Hippocampal formation (tissue), 2 donors: Measurements from ENCODE around the gene OR7G2.
"Not testable (repeated sequence)": the region's sequence is repeated elsewhere in the genome, so short reads cannot be mapped to it uniquely, and the experiment has no call there.

Source experiments
- DNase-seq, 2 donors: peaks; one replicate each; lab custom pipeline; 2025; lab: John Stamatoyannopoulos, UW

Gene OR7G2

DNA sequence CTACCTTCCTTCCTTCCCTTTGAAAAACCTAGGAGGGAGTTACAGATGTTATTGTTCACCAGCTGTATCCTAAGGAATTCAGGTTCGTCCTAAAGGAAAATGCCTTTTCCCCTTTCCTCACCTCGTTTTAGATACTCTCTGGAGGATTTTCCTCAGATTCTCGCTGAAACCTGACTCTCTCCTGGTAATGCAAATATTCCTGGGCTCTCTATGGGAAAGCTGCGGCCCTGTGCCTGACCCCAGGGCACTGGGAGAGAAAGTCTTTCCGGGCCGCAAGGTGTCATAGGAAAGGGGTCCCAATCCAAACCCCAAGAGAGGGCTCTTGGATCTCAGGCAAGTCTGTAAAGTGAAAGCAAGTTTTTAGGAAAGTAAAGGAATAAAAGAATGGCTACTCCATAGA lies 33.5 kb downstream of the OR7G2 start:
- DNase-seq, result no peak

DNA sequence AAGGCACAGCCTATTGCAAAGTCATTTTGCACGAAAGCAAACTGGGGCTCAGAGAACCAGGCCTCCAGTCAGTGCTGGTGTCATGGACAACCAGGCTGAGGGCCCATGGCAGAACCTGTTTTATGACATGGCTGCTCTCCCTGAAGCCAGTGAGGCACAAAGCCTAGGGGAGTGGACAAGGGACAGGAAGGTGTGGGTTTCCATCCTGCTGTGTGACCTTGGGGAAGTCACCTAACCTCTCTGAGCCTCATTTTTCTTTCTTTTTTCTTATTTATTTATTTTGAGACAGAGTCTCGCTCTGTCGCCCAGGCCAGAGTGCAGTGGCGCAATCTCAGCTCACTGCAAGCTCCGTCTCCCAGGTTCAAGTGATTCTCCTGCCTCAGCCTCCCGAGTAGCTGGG lies 35.6 kb downstream of the OR7G2 start:
- DNase-seq, result not testable (repeated sequence)

DNA sequence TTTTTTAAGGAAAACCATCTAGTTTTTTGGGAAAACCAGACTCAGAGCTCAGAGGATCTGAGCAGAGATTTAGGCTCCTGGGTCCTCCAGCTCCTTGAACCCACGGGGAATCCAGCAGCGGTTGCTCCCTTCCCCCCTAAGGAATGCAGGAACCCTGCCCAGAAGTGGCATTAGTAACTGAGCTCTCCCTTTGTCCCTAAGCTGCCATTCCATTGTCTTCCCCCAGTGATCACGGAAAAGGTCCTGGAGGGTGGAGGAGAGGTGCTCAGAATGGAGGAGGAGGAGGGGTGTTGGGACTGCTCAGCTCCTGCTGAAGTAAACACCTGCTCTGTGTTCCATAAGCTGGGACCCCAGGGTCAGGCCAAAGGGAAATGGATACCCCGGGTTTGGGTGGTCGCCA lies 37.2 kb downstream of the OR7G2 start:
- no peak for DNase-seq

DNA sequence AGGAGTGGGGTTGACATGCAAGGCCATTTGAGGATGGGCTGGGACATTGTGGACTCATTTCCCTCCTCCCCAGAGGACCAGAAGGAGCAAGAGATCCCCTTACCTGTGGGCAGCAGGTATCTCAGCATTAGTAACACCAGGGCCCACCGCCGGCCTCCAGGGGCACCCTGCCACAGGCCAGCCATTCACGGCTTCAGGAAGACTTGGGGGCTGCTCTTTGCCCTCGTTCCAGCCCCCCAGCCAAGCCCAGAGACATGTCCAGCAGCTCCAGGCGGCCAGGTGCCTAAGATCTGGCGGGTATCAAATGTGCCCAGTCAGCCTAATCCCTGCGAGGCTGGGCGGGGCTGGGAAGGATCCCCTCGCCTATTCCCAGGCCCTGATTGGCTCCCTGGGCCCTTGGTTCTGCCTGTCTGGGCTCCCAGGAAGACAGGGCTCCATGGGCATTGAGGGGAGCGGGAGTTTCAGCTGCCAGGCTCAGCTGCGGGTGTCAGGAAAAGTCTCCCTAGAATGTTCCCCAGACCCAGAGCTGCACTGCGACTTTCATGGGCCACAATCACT lies 41.7 kb downstream of the OR7G2 start:
- DNase-seq, result no peak

DNA sequence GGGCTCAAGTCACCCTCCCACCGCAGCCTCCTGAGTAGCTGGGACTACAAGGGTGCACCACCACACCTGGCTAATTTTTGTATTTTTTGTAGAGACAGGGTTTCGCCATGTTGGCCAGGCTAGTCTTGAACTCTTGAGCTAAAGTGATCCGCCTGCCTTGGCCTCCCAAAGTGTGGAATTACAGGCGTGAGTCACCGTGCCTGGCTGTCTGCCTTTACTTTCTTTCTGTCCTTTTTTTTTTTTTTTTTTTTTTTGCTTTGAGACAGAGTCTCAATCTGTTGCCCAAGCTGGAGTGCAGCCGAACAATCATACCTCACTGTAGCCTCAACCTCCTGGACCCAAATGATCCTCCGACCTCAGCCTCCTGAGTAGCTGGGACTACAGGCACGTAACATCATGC lies 45.4 kb downstream of the OR7G2 start:
- no peak for DNase-seq

DNA sequence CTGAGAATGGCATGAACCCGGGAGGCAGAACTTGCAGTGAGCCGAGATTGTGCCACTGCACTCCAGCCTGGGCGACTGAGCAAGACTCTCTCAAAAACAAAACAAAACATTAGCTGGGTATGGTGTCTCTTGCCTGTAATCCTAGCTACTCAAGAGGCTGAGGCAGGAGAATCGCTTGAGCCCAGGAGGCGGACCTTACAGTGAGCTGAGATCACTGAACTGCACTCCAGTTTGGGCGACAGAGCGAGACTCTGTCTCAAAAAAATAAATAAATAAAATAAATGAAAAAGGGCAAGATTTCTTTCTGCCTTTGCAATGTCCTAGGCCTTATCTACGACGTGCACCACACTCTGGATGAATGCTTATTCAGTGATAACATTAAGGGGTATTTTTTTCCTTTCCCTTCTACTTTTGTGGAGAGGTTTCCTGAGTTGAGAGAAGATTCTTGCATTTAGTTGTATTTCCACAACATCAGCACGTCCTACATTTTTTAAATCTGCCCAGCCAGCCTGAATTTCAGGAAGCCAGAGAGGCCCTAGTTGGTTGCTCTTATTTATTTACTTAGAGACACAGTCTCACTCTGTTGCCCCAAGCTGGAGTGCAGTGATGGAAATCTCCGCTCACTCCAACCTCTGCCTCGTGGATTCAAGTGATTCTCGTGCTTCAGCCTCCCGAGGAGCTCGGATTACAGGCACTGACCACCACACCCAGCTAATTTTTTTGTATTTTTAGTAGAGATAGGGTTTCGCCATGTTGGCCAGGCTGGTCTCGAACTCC lies 46.5 kb downstream of the OR7G2 start:
- DNase-seq, result no peak

DNA sequence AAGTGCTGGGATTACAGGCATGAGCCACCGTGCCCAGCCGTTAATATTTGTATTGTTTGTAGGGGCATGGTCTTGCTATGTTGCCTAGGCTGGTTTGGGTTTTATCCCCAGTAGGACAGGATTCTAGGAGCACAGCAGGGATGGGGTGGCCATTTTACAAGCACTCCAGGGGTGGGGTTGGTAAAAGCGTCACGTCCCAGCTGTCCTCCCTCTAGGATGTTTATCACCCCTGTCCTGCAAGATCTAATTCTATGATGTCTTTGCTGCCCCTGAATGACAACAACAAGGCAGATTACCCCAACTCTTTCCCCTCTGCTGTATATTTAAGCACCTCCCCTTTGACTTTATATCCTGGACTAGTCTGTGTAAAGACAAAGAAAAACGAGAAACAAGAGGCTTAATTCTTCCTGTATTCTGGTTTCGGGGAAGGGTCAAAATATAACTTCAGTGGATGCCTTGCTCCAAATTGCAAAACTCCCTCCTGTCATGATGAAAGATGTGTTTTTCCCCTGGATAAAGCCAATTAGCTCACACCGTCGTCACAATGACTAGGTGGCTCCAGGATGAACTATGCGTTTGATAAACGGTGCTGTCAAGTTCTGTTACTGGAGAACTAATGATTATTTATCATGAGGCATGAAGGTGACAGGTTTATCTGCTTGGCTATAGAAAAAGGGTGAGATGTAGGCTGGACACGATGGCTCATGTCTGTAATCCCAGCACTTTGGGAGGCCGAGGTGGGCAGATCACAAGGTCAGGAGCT lies 48.2 kb downstream of the OR7G2 start:
- DNase-seq, result no peak

DNA sequence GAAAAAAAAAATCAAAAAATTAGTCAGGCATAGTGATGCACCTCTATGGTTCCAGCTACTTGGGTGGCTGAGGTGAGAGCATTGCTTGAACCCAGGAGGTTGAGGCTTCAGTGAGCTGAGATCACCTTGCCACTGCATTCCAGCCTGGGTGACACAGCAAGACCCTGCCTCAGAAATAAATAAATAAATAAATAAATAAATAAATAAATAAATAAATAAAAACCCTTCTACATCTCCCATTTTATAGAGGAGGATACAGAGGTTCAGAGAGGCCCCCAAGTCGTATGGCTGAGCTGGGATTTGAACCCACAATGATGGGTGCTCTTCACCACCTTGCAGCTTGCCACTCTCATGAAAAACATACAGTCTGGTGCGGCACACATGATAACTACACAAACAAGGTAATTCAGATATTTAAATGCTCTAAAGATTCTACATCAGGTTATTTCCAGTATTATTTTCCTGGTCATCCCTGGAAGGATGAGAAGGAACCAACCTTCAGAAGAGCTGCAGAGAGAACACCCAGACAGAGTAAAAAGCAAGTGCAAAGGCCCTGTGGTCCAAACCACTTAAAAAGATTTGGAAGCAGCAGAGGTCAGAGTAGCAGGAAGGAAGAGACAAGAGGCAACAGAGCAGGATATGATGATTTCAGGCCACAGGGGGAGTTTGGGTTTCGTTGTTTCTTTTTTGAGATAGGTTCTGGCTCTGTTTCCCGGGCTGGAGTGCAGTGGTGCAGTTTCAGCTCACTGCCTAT lies 49.6 kb downstream of the OR7G2 start:
- no peak for DNase-seq

DNA sequence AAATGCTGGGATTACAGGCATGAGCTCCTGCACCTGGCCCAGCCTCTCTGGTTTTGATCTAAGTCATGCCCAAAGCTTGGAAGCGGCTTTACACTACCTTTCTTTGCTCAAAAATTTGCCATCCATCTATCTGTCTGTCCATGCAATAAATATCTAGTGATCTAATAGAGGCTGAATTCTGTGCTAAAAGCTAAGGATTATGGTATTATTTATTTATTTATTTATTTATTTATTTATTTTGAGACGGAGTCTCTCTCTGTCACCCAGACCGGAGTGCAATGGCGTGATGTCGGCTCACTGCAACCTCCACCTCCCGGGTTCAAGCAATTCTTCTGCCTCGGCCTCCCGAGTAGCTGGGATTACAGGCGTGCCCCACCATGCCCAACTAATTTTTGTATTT lies 51.1 kb downstream of the OR7G2 start:
- not testable (repeated sequence) for DNase-seq

DNA sequence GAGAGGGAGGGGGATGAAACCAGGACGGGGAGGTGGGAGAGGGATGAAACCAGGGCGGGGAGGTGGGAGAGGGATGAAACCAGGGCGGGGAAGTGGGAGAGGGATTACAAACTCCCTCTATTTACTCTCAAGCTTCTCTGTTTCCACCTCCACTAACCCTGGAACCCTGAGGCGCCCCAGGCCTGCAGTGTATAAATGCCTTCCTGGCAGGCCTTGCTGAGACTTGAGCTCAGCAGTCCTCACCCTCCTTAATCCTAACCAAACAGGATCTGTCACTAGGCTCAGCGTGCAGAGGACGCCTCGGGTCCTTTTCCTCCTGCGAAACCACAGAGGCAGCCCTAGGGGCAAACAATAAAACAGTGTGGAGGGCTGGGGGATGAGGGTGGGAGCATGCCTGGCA lies 52.5 kb downstream of the OR7G2 start:
- no peak for DNase-seq

DNA sequence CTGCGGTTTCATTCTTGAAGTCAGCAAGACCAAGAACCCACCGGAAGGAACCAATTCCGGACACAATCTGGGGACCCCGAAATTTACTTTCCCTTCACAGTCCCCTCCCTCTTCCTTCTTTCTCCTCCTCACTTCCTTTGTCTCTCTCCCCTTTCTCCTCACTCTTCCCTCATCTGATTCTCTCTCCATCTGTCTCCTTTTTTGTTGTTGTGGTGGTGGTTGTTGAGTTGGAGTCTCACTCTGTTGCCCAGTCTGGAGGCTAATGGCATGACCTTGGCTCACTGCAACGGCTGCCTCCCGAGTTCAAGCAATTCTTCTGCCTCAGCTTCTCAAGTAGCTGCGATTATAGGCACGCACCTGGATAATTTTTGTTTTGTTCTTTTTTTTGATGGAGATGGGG lies 53.1 kb downstream of the OR7G2 start:
- no peak for DNase-seq

DNA sequence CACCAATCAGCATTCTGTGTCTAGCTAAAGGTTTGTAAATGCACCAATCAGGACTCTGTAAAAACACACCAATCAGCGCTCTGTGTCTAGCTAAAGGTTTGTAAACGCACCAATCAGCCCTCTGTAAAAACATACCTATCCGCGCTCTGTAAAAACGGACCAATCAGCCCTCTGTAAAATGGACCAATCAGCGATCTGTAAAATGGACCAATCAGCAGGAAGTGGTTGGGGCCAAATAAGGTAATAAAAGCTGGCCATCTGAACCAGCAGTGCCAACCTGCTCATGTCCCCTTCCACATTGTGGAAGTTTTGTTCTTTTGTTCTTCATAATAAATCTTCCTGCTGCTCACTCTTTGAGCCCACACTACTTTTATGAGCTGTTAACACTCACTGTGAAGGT lies 53.6 kb downstream of the OR7G2 start:
- DNase-seq, result not testable (repeated sequence)

DNA sequence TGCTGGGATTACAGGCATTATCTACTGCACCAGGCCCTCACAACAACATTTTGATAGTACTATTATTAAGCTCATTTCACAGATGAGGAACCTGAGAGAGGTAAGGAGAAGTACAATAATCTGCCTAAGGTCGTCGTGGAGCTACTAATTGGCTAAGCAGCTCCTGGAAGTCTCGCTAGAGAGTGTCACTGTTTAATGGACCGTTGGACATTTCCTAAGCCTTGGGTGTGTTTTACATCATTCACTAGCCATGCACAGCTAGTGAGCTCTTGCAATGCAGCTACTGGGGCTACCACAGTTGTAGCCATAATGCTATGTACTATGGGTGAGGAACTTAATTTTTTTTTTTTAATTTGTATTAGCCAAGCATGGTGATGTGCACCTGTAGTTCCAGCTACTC lies 54.4 kb downstream of the OR7G2 start:
- no peak for DNase-seq
